G401 (cell line): ENCODE measurements around the gene RALGPS1. TPM values are rescaled to one million over a fixed set of nuclear protein-coding genes. Genes with fewer than 3 reads are reported as not detected.

Source experiments
- DNase-seq: peaks from one replicate; pipeline ENCODE4 v3.0.0-alpha.2; 2015; ENCODE audit warnings: low spot score
- in situ Hi-C: cut with HindIII; loops from 2 replicates; pipeline ENCODE4 v1.10.0; 2016; ENCODE audit warnings: low sequenced_read_pairs, mixed read lengths
- total RNA-seq: library from RNA; depleted of rRNA; stranded (reverse); fragments of >200 nt; shearing (Covaris generic); gene quantifications from 2 replicates; pipeline ENCODE4 v1.2.3, GENCODE V29; 2014

RALGPS1 gene
- total RNA-seq, 1 experiment from 2014 or later = 3.7 TPM

GRCh38 chr9:126952205-126952977 is 37.8 kb downstream of the RALGPS1 start:
- DNase-seq = no peak
- in situ Hi-C loops = no loop called here

GRCh38 chr9:126953041-126953809 is 38.6 kb downstream of the RALGPS1 start:
- DNase-seq = no peak
- in situ Hi-C loops = no loop called here

GRCh38 chr9:126955811-126956210 is 41.2 kb downstream of the RALGPS1 start:
- in situ Hi-C loops = no loop called here
- no peak for DNase-seq

GRCh38 chr9:126956917-126957686 is 42.5 kb downstream of the RALGPS1 start:
- in situ Hi-C loops = no loop called here
- DNase-seq = peak; percentile 65

- in situ Hi-C loops = no loop called here
- DNase-seq = no peak
Observed at GRCh38 chr9:126957687-126958053, 43.1 kb downstream of the RALGPS1 start.

GRCh38 chr9:126959336-126959735 is 44.8 kb downstream of the RALGPS1 start:
- no peak for DNase-seq
- in situ Hi-C loops = no loop called here

GRCh38 chr9:126959917-126960316 is 45.3 kb downstream of the RALGPS1 start:
- DNase-seq = no peak
- in situ Hi-C loops = no loop called here

- in situ Hi-C loops = no loop called here
Observed at GRCh38 chr9:126962336-126962735, 47.8 kb downstream of the RALGPS1 start.

GRCh38 chr9:126965077-126965476 is 50.5 kb downstream of the RALGPS1 start:
- peak; percentile 16 for DNase-seq
- in situ Hi-C loops = no loop called here

More at GRCh38 chr9:126962336-126962735, 47.8 kb downstream of the RALGPS1 start:
- DNase-seq = no peak

GRCh38 chr9:126965541-126966428 is 51.2 kb downstream of the RALGPS1 start:
- DNase-seq = peak; percentile 81
- in situ Hi-C loops = no loop called here

- in situ Hi-C loops = no loop called here
- no peak for DNase-seq
Observed at GRCh38 chr9:126971261-126971660, 56.7 kb downstream of the RALGPS1 start.

GRCh38 chr9:126973651-126974529 is 59.3 kb downstream of the RALGPS1 start:
- in situ Hi-C loops = no loop called here
- DNase-seq = no peak

GRCh38 chr9:126974594-126974993 is 60.0 kb downstream of the RALGPS1 start:
- DNase-seq = no peak
- in situ Hi-C loops = no loop called here

GRCh38 chr9:126975327-126976220 is 61.0 kb downstream of the RALGPS1 start:
- peak; percentile 41 for DNase-seq
- in situ Hi-C loops = no loop called here

GRCh38 chr9:126979461-126979860 is 64.9 kb downstream of the RALGPS1 start:
- in situ Hi-C loops = no loop called here
- peak; percentile 30 for DNase-seq

- in situ Hi-C loops = no loop called here
- DNase-seq = no peak
Observed at GRCh38 chr9:126980231-126980630, 65.6 kb downstream of the RALGPS1 start.

- in situ Hi-C loops = no loop called here
- DNase-seq = no peak
Observed at GRCh38 chr9:126981218-126981617, 66.6 kb downstream of the RALGPS1 start.
